Panc1 (cell line): ENCODE results near the gene MAEA.

Experiments used
- POLR2AphosphoS5 ChIP-seq: IDR thresholded peaks from 2 replicates; pipeline ENCODE4 v1.6.1; 2012; ENCODE audit warnings: mild to moderate bottlenecking, low read depth, low read length, moderate library complexity
- TF ChIP-seq, protein P1 (sequence below), 2 experiments: IDR thresholded peaks; 2 replicates each; pipeline ENCODE4 v1.6.1; 2011 to 2012; ENCODE audit warnings: low read depth in 2 of 2, control low read depth in 1 of 2, low read length in 1 of 2, mild to moderate bottlenecking in 1 of 2, moderate library complexity in 1 of 2; ENCODE audit not compliant: insufficient read depth in 1 of 2
- TF ChIP-seq, protein P2 (sequence below): fragments of 450-650 bp; IDR thresholded peaks from 2 replicates; pipeline ENCODE4 v1.5.1; 2017; ENCODE audit warnings: mild to moderate bottlenecking

DNA sequence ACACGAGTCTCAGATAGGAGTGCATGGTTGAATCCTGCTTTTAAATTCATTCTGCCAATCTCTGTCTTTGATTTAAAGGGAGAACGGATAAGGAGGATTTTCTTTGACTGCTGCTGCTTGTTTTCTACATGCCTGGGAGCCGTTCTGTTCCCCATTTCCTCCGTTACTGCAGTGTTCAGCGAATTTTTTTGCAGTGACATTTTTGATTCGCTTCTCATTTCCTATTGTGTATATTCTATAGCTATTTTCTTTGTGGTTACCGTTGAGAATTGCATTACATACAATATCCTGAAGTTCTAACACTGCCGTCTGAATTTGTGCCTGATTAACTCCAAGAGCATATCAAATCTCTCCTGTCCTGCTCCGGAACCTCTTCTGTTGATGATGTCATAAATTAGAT is 14.8 kb upstream of the MAEA start:
- no peak for TF ChIP-seq POLR2AphosphoS5
- TF ChIP-seq, protein P1, sequence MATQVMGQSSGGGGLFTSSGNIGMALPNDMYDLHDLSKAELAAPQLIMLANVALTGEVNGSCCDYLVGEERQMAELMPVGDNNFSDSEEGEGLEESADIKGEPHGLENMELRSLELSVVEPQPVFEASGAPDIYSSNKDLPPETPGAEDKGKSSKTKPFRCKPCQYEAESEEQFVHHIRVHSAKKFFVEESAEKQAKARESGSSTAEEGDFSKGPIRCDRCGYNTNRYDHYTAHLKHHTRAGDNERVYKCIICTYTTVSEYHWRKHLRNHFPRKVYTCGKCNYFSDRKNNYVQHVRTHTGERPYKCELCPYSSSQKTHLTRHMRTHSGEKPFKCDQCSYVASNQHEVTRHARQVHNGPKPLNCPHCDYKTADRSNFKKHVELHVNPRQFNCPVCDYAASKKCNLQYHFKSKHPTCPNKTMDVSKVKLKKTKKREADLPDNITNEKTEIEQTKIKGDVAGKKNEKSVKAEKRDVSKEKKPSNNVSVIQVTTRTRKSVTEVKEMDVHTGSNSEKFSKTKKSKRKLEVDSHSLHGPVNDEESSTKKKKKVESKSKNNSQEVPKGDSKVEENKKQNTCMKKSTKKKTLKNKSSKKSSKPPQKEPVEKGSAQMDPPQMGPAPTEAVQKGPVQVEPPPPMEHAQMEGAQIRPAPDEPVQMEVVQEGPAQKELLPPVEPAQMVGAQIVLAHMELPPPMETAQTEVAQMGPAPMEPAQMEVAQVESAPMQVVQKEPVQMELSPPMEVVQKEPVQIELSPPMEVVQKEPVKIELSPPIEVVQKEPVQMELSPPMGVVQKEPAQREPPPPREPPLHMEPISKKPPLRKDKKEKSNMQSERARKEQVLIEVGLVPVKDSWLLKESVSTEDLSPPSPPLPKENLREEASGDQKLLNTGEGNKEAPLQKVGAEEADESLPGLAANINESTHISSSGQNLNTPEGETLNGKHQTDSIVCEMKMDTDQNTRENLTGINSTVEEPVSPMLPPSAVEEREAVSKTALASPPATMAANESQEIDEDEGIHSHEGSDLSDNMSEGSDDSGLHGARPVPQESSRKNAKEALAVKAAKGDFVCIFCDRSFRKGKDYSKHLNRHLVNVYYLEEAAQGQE (IDR thresholded peaks at IDR 0.05; ENCODE audit: insufficient read depth in 1 of 2, low read depth in 2 of 2, low read length in 1 of 2), result no peak
- TF ChIP-seq, protein P2, sequence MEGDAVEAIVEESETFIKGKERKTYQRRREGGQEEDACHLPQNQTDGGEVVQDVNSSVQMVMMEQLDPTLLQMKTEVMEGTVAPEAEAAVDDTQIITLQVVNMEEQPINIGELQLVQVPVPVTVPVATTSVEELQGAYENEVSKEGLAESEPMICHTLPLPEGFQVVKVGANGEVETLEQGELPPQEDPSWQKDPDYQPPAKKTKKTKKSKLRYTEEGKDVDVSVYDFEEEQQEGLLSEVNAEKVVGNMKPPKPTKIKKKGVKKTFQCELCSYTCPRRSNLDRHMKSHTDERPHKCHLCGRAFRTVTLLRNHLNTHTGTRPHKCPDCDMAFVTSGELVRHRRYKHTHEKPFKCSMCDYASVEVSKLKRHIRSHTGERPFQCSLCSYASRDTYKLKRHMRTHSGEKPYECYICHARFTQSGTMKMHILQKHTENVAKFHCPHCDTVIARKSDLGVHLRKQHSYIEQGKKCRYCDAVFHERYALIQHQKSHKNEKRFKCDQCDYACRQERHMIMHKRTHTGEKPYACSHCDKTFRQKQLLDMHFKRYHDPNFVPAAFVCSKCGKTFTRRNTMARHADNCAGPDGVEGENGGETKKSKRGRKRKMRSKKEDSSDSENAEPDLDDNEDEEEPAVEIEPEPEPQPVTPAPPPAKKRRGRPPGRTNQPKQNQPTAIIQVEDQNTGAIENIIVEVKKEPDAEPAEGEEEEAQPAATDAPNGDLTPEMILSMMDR, result no peak
